Endodermal cell (in vitro differentiated cells): Measurements from ENCODE around the gene FREY1. TPM values are rescaled to one million over a fixed set of nuclear protein-coding genes. Genes with fewer than 3 reads are reported as not detected.

ENCODE experiments used
- DNase-seq: peaks from one replicate; pipeline ENCODE4 v3.0.0-alpha.2; 2017
- H3K27ac ChIP-seq: 2 replicates; pipeline ENCODE4 v1.5.1; 2013; ENCODE audit warnings: mild to moderate bottlenecking, low read depth, low read length, moderate library complexity
- H3K27me3 ChIP-seq: 2 replicates; pipeline ENCODE4 v1.6.1; 2013; ENCODE audit warnings: mild to moderate bottlenecking, low read length, moderate library complexity; ENCODE audit not compliant: insufficient read depth, control insufficient read depth, poor library complexity, severe bottlenecking
- H3K36me3 ChIP-seq: 2 replicates; pipeline ENCODE4 v1.7.0; 2013; ENCODE audit warnings: mild to moderate bottlenecking, low read length, moderate library complexity; ENCODE audit not compliant: control insufficient read depth, insufficient read depth
- H3K4me1 ChIP-seq: one replicate; pipeline ENCODE4 v1.7.0; 2013; ENCODE audit warnings: low read length; ENCODE audit not compliant: control insufficient read depth, insufficient read depth
- H3K4me3 ChIP-seq: 2 replicates; pipeline ENCODE4 v1.5.1; 2013; ENCODE audit warnings: mild to moderate bottlenecking, low read length, moderate library complexity
- H3K9ac ChIP-seq: 2 replicates; pipeline ENCODE4 v1.6.1; 2013; ENCODE audit warnings: mild to moderate bottlenecking, low read length, moderate library complexity; ENCODE audit not compliant: poor library complexity, severe bottlenecking; ENCODE audit errors: extremely low read depth
- H3K9me3 ChIP-seq: 2 replicates; pipeline ENCODE4 v1.6.1; 2013; ENCODE audit warnings: mild to moderate bottlenecking, low read length, moderate library complexity; ENCODE audit not compliant: control insufficient read depth
- H3K27ac Mint-ChIP-seq: 2 replicates; pipeline ENCODE4 v1.8.0; 2020; ENCODE audit warnings: mixed read lengths
- H3K27me3 Mint-ChIP-seq: 2 replicates; pipeline ENCODE4 v1.8.0; 2021; ENCODE audit warnings: mild to moderate bottlenecking, mixed read lengths; ENCODE audit not compliant: insufficient read depth
- H3K36me3 Mint-ChIP-seq: 2 replicates; pipeline ENCODE4 v1.8.0; 2020; ENCODE audit warnings: low read depth, mixed read lengths
- H3K4me1 Mint-ChIP-seq: 2 replicates; pipeline ENCODE4 v1.8.0; 2020; ENCODE audit warnings: mixed read lengths
- H3K4me3 Mint-ChIP-seq: 2 replicates; pipeline ENCODE4 v1.8.0; 2020; ENCODE audit warnings: mild to moderate bottlenecking, moderate library complexity, mixed read lengths
- H3K9me3 Mint-ChIP-seq: 2 replicates; pipeline ENCODE4 v1.8.0; 2020; ENCODE audit warnings: mild to moderate bottlenecking, mixed read lengths
- WGBS, 2 experiments: methylation state at CpG; one replicate each; pipeline versions ENCODE4 v1.1.5 to v1.1.7; 2013; ENCODE audit warnings: missing lambda C conversion rate in 2 of 2, mixed read lengths in 1 of 2; ENCODE audit not compliant: insufficient coverage in 1 of 2, insufficient read length in 1 of 2; 5-methylcytosine and 5-hydroxymethylcytosine counted together
- total RNA-seq, 2 donors: library from RNA; stranded (reverse); fragmentation: NEBNext Ultra II Directional in 1 of 2; extraction: Animal tissue kit (Norgen Biotek cat#: 25700) in 1 of 2; gene quantifications; 2 replicates in 1 of 2; 3 replicates in 1 of 2; pipeline ENCODE4 v1.2.1, GENCODE V29; 2021
- TF ChIP-seq, protein P1 (sequence below): fragments of 200-600 bp; sonication (generic); conservative IDR thresholded peaks from 2 replicates; pipeline ENCODE4 v1.5.0; 2021; ENCODE audit warnings: antibody characterized with exemption, mild to moderate bottlenecking

Gene FREY1
- total RNA-seq, 2 donors from 2014 or later: 1.1 to 1.5 TPM

DNA sequence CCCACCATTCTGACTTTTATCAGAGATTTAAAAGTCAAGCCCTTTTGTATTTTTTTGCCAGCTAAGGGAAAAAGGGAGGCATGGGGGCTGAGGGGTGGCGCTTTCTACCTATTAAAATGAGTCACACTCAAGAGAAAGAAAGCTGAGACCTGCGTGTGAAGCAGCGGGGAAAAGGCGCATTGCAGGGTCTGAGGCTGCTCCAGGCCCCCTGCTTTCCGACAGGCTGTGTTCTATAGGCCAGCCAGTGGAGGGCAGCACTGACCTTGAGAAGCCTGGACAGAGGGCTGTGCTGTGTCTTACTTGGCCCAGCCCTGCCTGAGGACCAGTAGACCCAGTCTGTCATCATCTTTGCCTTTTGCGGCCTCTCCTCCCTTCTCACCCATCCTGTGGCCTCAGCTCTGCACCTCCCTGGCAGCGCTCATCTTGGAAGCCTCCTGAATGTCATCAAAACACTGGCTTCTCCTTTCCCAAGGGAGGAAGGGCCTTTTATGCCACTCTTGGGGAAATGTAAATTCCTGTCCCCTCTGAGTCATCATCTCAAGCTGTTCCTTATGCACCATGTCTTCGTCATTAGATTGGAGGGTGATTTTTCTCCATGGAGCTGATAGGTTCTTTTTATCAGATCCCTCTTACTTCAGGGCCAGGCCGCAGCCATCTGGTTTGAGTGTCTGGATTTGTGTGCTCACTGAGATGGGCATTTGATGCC is 34.3 kb downstream of the FREY1 start:
- Mint-ChIP-seq H3K4me3 (no peak overlapping the region), H3K27ac (no peak overlapping the region), H3K4me1 (peaks cover 13% of the 10 kb centered on the region), H3K27me3 (no peaks in the 10 kb centered on the region), H3K36me3 (peaks cover 33% of the 10 kb centered on the region), H3K9me3 (no peaks in the 10 kb centered on the region)
- Histone ChIP-seq H3K27me3 (no peaks in the 10 kb centered on the region), H3K9ac (no peak overlapping the region), H3K4me1 (peaks cover 5% of the 10 kb centered on the region), H3K4me3 (no peak overlapping the region), H3K27ac (no peak overlapping the region), H3K36me3 (peaks cover 61% of the 10 kb centered on the region), H3K9me3 (no peaks in the 10 kb centered on the region)
- 35 to 48% methylated on average over 9 of the region's 9 CpGs for WGBS, 2 experiments
- peak; percentile 95 for DNase-seq
- TF ChIP-seq, protein P1, sequence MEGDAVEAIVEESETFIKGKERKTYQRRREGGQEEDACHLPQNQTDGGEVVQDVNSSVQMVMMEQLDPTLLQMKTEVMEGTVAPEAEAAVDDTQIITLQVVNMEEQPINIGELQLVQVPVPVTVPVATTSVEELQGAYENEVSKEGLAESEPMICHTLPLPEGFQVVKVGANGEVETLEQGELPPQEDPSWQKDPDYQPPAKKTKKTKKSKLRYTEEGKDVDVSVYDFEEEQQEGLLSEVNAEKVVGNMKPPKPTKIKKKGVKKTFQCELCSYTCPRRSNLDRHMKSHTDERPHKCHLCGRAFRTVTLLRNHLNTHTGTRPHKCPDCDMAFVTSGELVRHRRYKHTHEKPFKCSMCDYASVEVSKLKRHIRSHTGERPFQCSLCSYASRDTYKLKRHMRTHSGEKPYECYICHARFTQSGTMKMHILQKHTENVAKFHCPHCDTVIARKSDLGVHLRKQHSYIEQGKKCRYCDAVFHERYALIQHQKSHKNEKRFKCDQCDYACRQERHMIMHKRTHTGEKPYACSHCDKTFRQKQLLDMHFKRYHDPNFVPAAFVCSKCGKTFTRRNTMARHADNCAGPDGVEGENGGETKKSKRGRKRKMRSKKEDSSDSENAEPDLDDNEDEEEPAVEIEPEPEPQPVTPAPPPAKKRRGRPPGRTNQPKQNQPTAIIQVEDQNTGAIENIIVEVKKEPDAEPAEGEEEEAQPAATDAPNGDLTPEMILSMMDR: peak; percentile 93

DNA sequence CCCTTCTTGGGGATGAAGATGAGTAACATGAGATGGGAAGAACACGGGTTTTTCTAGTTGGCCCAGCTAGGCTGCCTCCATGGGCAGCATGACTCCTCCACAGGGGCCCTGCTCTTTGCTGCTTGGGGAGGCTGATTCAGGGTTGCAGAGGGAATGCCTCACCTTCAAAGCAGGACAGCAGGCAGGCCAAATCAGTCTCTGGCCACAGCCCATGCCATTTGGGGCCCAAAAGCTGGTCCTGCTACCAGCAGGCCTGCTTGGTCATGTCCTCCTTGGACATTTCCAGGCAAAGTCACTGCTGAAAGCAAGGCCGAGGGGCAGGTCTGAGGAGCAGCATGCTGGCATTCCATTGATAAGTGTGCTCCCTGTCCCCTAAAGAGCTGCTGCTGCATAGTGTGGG is 35.4 kb downstream of the FREY1 start:
- Mint-ChIP-seq H3K4me1 (peaks cover 9% of the 10 kb centered on the region), H3K4me3 (no peak overlapping the region), H3K9me3 (no peaks in the 10 kb centered on the region), H3K27me3 (no peaks in the 10 kb centered on the region), H3K27ac (no peak overlapping the region), H3K36me3 (peaks cover 30% of the 10 kb centered on the region)
- Histone ChIP-seq H3K27ac (no peak overlapping the region), H3K9me3 (no peaks in the 10 kb centered on the region), H3K4me3 (no peak overlapping the region), H3K9ac (no peak overlapping the region), H3K27me3 (no peaks in the 10 kb centered on the region), H3K4me1 (peaks cover 3% of the 10 kb centered on the region), H3K36me3 (peaks cover 64% of the 10 kb centered on the region)
- no peak for DNase-seq
- TF ChIP-seq, protein P1: no peak
- 87 to 100% methylated on average over 1 to 2 of the region's 2 CpGs for WGBS, 2 experiments

DNA sequence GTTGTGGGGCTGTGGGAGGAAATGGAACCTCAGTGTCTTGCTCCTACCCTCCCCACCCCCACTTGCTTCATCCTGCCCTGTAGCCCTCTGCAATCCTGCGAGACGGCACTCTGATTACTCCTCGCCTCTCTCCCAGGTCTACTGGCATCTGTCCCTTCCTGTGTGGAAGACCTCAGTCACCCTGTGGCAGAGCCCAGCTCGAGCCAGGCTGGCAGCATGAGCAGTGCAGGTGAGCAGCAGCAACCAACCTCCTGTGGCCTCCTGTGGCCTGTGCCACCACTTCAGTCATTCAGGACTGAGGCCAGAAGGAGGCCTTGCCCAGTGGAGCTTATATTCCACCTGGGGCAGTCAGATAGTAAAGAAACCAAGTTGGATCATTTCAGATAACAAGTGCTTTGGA is 36.4 kb downstream of the FREY1 start:
- no peaks in the 10 kb centered on the region for H3K9me3 ChIP-seq
- WGBS, 2 experiments: 89 to 94% methylated on average over 1 to 4 of the region's 4 CpGs
- no peaks in the 10 kb centered on the region for H3K4me1 ChIP-seq
- Mint-ChIP-seq H3K27me3 (no peaks in the 10 kb centered on the region), H3K4me3 (no peak overlapping the region), H3K27ac (no peak overlapping the region), H3K9me3 (no peaks in the 10 kb centered on the region), H3K36me3 (peaks cover 34% of the 10 kb centered on the region), H3K4me1 (no peaks in the 10 kb centered on the region)
- no peaks in the 10 kb centered on the region for H3K27me3 ChIP-seq
- H3K36me3 ChIP-seq: peaks cover 65% of the 10 kb centered on the region
- no peak overlapping the region for H3K4me3 ChIP-seq
- TF ChIP-seq, protein P1: no peak
- DNase-seq: no peak
- no peak overlapping the region for H3K9ac ChIP-seq
- no peak overlapping the region for H3K27ac ChIP-seq
